HG02970 (cell line): Measurements from ENCODE around the gene MARCHF2.
"Not testable (repeated sequence)": the region's sequence is repeated elsewhere in the genome, so short reads cannot be mapped to it uniquely, and the experiment has no call there.

Experiments
- ATAC-seq: cut with Tn5 transposase; IDR thresholded peaks from one replicate; pipeline ENCODE4 v1.9.1; 2021; ENCODE audit warnings: mild to moderate bottlenecking, moderate library complexity, moderate number of reproducible peaks; ENCODE audit not compliant: unreplicated experiment, low FRiP score

The MARCHF2 gene

GRCh38 chr19:8404391-8405151, 8.5 kb upstream of the MARCHF2 start:
- no peak for ATAC-seq

- not testable (repeated sequence) for ATAC-seq
Observed at GRCh38 chr19:8410718-8411117, 2.4 kb upstream of the MARCHF2 start.

GRCh38 chr19:8413629-8413995, 507 bp downstream of the MARCHF2 start:
- ATAC-seq = no peak

- ATAC-seq = no peak
Observed at GRCh38 chr19:8416796-8417195, 3.7 kb downstream of the MARCHF2 start.

GRCh38 chr19:8421484-8422461, 8.7 kb downstream of the MARCHF2 start:
- no peak for ATAC-seq

- ATAC-seq = no peak
Observed at GRCh38 chr19:8423817-8424223, 10.7 kb downstream of the MARCHF2 start.

GRCh38 chr19:8425331-8425730, 12.2 kb downstream of the MARCHF2 start:
- ATAC-seq = not testable (repeated sequence)

- ATAC-seq = no peak
Observed at GRCh38 chr19:8426283-8426682, 13.2 kb downstream of the MARCHF2 start.

GRCh38 chr19:8429044-8429443, 15.9 kb downstream of the MARCHF2 start:
- ATAC-seq = no peak

- no peak for ATAC-seq
Observed at GRCh38 chr19:8429826-8430225, 16.7 kb downstream of the MARCHF2 start.

- no peak for ATAC-seq
Observed at GRCh38 chr19:8430650-8431049, 17.5 kb downstream of the MARCHF2 start.

- ATAC-seq = no peak
Observed at GRCh38 chr19:8438236-8438635, 25.1 kb downstream of the MARCHF2 start.

- no peak for ATAC-seq
Observed at GRCh38 chr19:8441725-8442544, 28.8 kb downstream of the MARCHF2 start.

- not testable (repeated sequence) for ATAC-seq
Observed at GRCh38 chr19:8444140-8444676, 31.1 kb downstream of the MARCHF2 start.

- ATAC-seq = peak; percentile 85
Observed at GRCh38 chr19:8444677-8445487, 31.8 kb downstream of the MARCHF2 start, which contains the start of gene HNRNPM. Gene HNRNPM, plus strand, starts transcription at chr19:8444975. Its CDS starts 24 bp downstream, at chr19:8444999.

GRCh38 chr19:8445488-8446001, 32.4 kb downstream of the MARCHF2 start:
- peak; percentile 8 for ATAC-seq

GRCh38 chr19:8446061-8446709, 33.1 kb downstream of the MARCHF2 start:
- no peak for ATAC-seq

GRCh38 chr19:8449830-8450229, 36.7 kb downstream of the MARCHF2 start:
- no peak for ATAC-seq

- ATAC-seq = no peak
Observed at GRCh38 chr19:8451377-8451776, 38.3 kb downstream of the MARCHF2 start.
